NCI-H146 treated with DMSO at 0.1 percent for 48 hours (cell line): ENCODE data around the gene KIRREL3.

Experiments used
- DNase-seq: peaks from one replicate; lab custom pipeline; 2025; ENCODE audit not compliant: unreplicated experiment; lab: John Stamatoyannopoulos, UW

Gene KIRREL3

DNA sequence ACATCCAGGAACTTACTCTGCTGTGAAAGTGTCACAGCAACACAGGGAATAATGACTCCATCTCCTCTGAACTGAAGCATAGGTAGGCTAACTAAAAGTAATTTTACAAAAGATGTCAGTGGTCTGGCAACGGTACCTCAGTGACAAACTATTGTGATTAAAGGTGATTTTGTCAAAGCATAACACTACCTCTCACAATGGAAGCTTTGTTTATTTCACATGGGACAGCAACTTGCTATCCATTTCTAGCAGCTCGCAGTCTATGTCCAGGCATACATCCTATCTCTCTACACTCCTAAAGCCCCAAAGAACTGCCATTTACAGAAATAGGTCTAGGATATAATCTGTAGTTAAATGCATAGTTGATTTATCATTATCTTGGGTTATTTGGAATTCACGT, 163.0 kb downstream of the KIRREL3 start:
- no peak for DNase-seq

GRCh38 chr11:126834573-126834972, 166.0 kb downstream of the KIRREL3 start:
- no peak for DNase-seq

- no peak for DNase-seq
Measured at GRCh38 chr11:126834149-126834548, 166.4 kb downstream of the KIRREL3 start.

- DNase-seq: no peak
Measured at GRCh38 chr11:126833065-126833464, 167.5 kb downstream of the KIRREL3 start.

- no peak for DNase-seq
Measured at GRCh38 chr11:126832387-126832786, 168.2 kb downstream of the KIRREL3 start.

DNA sequence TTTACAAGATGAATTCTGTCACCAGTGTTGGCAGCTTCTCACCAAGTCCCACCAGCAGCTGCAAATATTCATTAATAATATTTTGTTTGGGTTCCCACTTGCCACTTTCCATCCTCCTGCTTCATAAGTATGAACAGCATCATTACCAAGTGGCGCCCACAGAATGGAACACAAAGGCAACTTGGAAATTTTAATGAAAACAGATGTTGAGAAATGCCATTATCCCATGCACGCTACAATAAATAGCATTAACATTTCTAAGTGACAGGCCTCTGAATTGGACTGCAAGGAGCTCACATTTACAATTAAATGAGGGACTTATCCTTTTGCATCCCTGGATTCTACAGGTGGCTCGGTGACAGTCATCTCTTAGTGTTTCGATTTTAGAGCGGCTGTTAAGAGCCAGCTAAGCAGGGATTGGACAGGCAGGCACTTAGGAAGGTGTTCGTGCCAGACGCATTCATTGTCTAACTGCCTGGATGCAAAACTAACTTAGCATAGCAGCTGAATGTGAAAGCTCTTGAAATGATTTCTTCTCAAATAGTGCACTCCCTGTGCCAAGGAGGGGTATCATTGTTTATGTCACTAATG, 170.3 kb downstream of the KIRREL3 start:
- DNase-seq: no peak

DNA sequence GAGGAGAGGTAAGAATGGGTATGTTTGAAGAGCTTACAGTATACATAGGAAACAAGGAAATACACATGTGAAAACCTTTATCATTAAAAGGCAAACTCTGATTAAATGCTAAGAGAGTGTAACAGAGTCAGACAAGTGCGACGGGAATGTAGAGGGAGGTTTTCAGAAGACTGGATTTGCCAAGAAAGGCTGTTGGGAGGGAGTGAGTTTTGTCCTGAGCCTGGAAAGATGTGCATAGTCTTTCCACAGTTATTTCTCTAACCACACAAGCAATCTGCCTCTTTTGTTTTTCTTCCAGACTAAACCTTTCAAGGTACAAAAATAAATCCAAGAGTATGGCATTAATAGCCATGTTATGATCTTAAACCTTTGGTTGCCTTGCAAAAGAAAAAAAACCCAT, 170.9 kb downstream of the KIRREL3 start:
- no peak for DNase-seq

DNA sequence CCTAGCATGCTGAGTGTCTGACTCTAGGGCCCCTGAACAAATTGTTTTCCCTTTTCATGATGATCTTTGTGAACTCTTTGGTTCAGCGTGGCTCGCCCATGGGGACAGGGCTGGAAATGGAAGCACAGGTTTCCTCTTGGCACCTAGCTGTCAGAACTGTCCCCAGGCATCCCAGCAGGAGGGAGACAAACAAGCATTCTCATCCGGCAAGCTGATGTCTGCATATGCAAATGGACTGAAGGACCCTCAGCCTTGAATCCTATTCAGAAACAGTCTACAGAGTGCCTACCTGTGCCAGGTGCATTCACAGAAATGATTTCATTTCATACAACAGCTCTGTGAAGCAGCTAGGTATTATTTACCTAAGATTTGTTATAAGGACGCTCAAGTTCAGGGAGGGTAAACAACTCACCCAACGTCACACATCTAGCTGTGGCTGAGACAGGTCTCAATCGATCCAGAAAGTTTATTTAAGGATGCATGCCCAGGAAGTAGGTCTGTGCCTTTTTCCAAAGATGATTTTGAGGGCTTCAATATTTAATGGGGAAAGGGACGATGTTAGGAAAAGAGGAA, 176.4 kb downstream of the KIRREL3 start:
- DNase-seq: peak; percentile 70

DNA sequence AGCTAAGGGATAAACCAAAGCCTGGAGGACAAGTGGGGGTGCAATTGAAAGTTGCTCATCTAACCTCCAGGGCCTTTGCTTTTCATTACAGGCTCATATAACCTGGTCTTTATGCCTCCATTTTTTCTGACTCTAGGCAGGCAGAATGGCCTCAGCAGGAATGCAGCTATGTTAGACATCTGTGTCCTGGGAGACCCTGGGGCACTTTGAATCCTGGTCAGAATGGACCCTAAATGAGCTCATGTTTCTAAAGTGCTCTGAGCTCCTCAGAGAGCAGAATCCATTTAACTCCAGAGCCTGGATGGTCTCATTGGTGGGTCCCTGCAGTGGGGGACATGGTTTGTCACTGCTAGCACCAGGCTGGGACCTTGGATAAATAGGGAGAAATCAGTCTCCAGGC, 177.3 kb downstream of the KIRREL3 start:
- DNase-seq: no peak

- no peak for DNase-seq
Measured at GRCh38 chr11:126821827-126822226, 178.7 kb downstream of the KIRREL3 start.

DNA sequence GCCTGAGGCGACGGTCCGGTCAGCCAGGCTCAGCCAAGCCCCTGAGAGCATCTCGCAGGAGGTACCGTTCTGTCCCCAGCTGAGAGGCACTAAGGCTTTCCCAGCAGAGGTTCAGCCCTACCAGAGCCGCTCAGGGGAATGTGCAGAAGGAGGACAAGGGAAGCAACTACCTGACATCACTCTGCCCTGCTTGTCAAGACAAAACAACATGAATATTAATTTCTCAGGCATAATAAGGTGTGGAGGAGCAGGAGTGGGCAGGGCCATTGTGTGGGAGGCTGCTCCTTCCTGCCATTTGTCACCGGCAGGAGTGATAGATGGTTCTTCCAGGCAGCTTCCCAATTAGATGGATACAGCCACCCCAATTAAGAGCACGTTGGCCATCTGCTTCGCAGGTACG, 181.4 kb downstream of the KIRREL3 start:
- DNase-seq: no peak

GRCh38 chr11:126817523-126818450, 182.8 kb downstream of the KIRREL3 start:
- no peak for DNase-seq

GRCh38 chr11:126817096-126817495, 183.5 kb downstream of the KIRREL3 start:
- DNase-seq: no peak

DNA sequence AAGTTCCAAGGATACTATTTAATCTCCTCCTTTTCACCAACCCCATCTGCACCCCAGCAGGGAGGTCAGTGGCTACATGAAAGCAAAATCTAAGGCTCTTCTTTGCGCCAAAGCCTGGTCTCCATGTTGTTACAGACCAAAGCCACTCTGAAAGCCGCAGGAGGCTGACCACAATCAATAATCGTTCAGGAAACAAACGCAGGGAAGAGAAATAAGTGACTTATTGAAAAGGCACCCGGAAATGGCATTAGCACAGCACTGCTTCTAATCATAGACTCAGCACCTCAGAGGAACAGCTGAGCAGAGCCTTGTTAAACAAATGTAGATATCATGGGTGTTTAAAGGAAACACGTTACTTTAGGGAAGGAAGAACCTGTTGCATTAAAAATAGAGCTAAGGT, 183.9 kb downstream of the KIRREL3 start:
- DNase-seq: peak; percentile 95

GRCh38 chr11:126815111-126815510, 185.5 kb downstream of the KIRREL3 start:
- no peak for DNase-seq

DNA sequence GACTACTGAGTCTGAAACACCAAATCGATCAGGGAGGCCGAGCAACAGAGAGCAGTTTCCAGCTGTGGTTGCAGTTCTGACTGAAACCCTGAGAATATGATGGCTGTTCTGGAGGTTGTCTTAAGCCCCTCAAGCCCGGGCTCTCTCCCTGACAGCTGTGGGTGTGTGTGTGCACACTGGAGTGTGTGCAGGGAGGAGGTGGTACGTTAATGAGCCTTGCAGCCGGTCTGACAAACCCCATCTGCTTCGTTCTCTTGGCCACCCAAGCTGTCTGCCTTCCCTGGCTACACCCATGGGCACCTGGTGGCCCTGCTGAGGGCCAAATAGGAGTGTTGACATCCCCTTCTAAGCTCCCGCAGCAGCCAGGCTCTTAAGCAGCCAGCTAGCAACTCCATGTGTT, 189.8 kb downstream of the KIRREL3 start:
- no peak for DNase-seq

GRCh38 chr11:126809514-126810289, 190.9 kb downstream of the KIRREL3 start:
- no peak for DNase-seq

GRCh38 chr11:126808836-126809235, 191.7 kb downstream of the KIRREL3 start:
- no peak for DNase-seq

DNA sequence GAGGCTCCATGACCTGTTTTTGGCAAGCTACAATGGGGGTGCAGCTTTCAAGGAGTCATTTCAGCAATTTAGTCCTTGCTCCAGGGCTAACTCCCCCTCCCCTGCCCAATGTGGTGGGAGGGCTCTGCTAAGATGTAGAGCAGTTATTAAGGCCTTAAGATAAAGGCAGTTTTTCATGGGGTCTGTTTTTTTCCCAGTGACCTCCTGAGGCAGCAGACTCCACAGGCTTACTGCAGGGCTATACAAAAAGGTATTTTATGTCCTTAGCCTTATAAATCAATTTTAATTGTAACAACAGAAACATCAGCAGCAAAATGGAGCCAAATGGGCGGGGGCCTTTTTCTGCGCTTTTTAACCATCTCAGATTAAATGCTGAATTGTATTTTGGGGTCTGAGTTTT, 192.3 kb downstream of the KIRREL3 start:
- no peak for DNase-seq

GRCh38 chr11:126805870-126806269, 194.7 kb downstream of the KIRREL3 start:
- DNase-seq: no peak

- no peak for DNase-seq
Measured at GRCh38 chr11:126804363-126804762, 196.2 kb downstream of the KIRREL3 start.
